Liver (tissue), 9 donors: ENCODE data around the gene FAM228B. TPM values are rescaled to one million over a fixed set of nuclear protein-coding genes. Genes with fewer than 3 reads are reported as not detected.

ENCODE experiments used
- DNase-seq: peaks from one replicate; pipeline ENCODE4 v3.0.0-alpha.2; 2017; ENCODE audit warnings: low spot score
- H3K27ac ChIP-seq, 2 donors: one replicate each; pipeline ENCODE4 v1.7.0; 2013; ENCODE audit warnings: inconsistent platforms in 2 of 2, low read length in 2 of 2, control low read depth in 1 of 2, low read depth in 1 of 2, mild to moderate bottlenecking in 1 of 2
- H3K27me3 ChIP-seq, 4 donors: one replicate each; pipeline versions ENCODE4 v1.6.1 to v1.7.0; 2013; ENCODE audit warnings: low read length in 3 of 4, inconsistent platforms in 1 of 4, mild to moderate bottlenecking in 1 of 4, moderate library complexity in 1 of 4; ENCODE audit not compliant: control insufficient read depth in 4 of 4, insufficient read depth in 4 of 4
- H3K36me3 ChIP-seq, 4 donors: one replicate each; pipeline versions ENCODE4 v1.6.1 to v1.7.0; 2013; ENCODE audit warnings: low read length in 3 of 4, mild to moderate bottlenecking in 3 of 4, low read depth in 1 of 4, moderate library complexity in 1 of 4; ENCODE audit not compliant: control insufficient read depth in 4 of 4, insufficient read depth in 3 of 4
- H3K4me1 ChIP-seq, 4 donors: one replicate each; pipeline versions ENCODE4 v1.6.1 to v1.7.0; 2013; ENCODE audit warnings: low read length in 3 of 4, mild to moderate bottlenecking in 3 of 4, moderate library complexity in 1 of 4; ENCODE audit not compliant: control insufficient read depth in 4 of 4, insufficient read depth in 4 of 4
- H3K4me3 ChIP-seq, 3 donors: one replicate each; pipeline versions ENCODE4 v1.6.1 to v1.7.0; 2013; ENCODE audit warnings: low read length in 3 of 3, control low read depth in 1 of 3, low read depth in 1 of 3, mild to moderate bottlenecking in 1 of 3
- H3K9ac ChIP-seq, 2 donors: one replicate each; pipeline ENCODE4 v1.7.0; 2013; ENCODE audit warnings: low read length in 2 of 2, mild to moderate bottlenecking in 2 of 2, moderate library complexity in 2 of 2, control low read depth in 1 of 2, low read depth in 1 of 2
- H3K9me3 ChIP-seq, 4 donors: one replicate each; pipeline versions ENCODE4 v1.6.1 to v1.7.0; 2013; ENCODE audit warnings: low read length in 3 of 4; ENCODE audit not compliant: control insufficient read depth in 4 of 4
- ATF3 ChIP-seq: IDR thresholded peaks from 2 replicates; pipeline ENCODE4 v1.6.1; 2016; ENCODE audit warnings: antibody characterized with exemption
- CTCF ChIP-seq: fragments of 150-350 bp; IDR thresholded peaks from 2 replicates; pipeline ENCODE4 v1.5.1; 2017; ENCODE audit warnings: improper control_type of control experiment, low read depth, low read length; ENCODE audit not compliant: missing input control
- EGR1 ChIP-seq, 2 donors: IDR thresholded peaks; 2 replicates each; pipeline ENCODE4 v1.6.1; 2016 to 2018; ENCODE audit warnings: antibody characterized with exemption in 2 of 2, low read depth in 2 of 2
- FOXA1 ChIP-seq: IDR thresholded peaks from 2 replicates; pipeline ENCODE4 v1.6.1; 2016; ENCODE audit warnings: antibody characterized with exemption
- FOXA2 ChIP-seq: IDR thresholded peaks from 2 replicates; pipeline ENCODE4 v1.6.1; 2016; ENCODE audit warnings: antibody characterized with exemption
- GABPA ChIP-seq, 2 donors: IDR thresholded peaks in 1 of 2; conservative IDR thresholded peaks in 1 of 2; 2 replicates each; pipeline ENCODE4 v1.6.1; 2016; ENCODE audit warnings: antibody characterized with exemption in 2 of 2, mild to moderate bottlenecking in 1 of 2, moderate library complexity in 1 of 2
- HNF4A ChIP-seq, 2 donors: conservative IDR thresholded peaks; 2 replicates each; pipeline ENCODE4 v1.6.1; 2016; ENCODE audit warnings: antibody characterized with exemption in 2 of 2, mild to moderate bottlenecking in 2 of 2
- HNF4G ChIP-seq: IDR thresholded peaks from 2 replicates; pipeline ENCODE4 v1.6.1; 2016; ENCODE audit warnings: antibody characterized with exemption
- JUND ChIP-seq, 2 donors: IDR thresholded peaks; 2 replicates each; pipeline ENCODE4 v1.6.1; 2016; ENCODE audit warnings: antibody characterized with exemption in 2 of 2
- NR2F2 ChIP-seq: IDR thresholded peaks from 2 replicates; pipeline ENCODE4 v1.6.1; 2016; ENCODE audit warnings: antibody characterized with exemption
- RAD21 ChIP-seq, 2 donors: IDR thresholded peaks; 2 replicates each; pipeline ENCODE4 v1.6.1; 2016; ENCODE audit warnings: antibody characterized with exemption in 2 of 2, mild to moderate bottlenecking in 2 of 2
- RXRA ChIP-seq, 2 donors: IDR thresholded peaks; 2 replicates each; pipeline ENCODE4 v1.6.1; 2017 to 2018; ENCODE audit warnings: antibody characterized with exemption in 2 of 2, mild to moderate bottlenecking in 1 of 2
- SP1 ChIP-seq: IDR thresholded peaks from 2 replicates; pipeline ENCODE4 v1.6.1; 2018; ENCODE audit warnings: antibody characterized with exemption, mild to moderate bottlenecking
- TAF1 ChIP-seq: conservative IDR thresholded peaks from 2 replicates; pipeline ENCODE4 v1.6.1; 2016; ENCODE audit warnings: antibody characterized with exemption, mild to moderate bottlenecking
- YY1 ChIP-seq: IDR thresholded peaks from 2 replicates; pipeline ENCODE4 v1.6.1; 2016; ENCODE audit warnings: antibody characterized with exemption, mild to moderate bottlenecking
- WGBS: extraction: QIAGEN DNeasy Blood & Tissue Kit; methylation state at CpG from one replicate; pipeline ENCODE4 v1.1.7; 2013; 5-methylcytosine and 5-hydroxymethylcytosine counted together
- polyA plus RNA-seq, 2 donors: library from polyadenylated mRNA; stranded (reverse) in 1 of 2; unstranded in 1 of 2; fragments of 200-250 nt in 1 of 2; fragments of >200 nt in 1 of 2; fragmentation: Nextera tagmentation in 1 of 2; extraction: Ambion mirVana in 1 of 2; gene quantifications; one replicate each; pipeline versions ENCODE4 v1.2.1 to v1.2.3, GENCODE V29; 2013 to 2015
- total RNA-seq, 2 donors: library from RNA; depleted of rRNA; stranded (reverse); fragments of >200 nt; gene quantifications; one replicate each; pipeline ENCODE4 v1.2.3, GENCODE V29; 2014
- TF ChIP-seq, protein P1 (sequence below): IDR thresholded peaks from 2 replicates; pipeline ENCODE4 v1.6.1; 2016; ENCODE audit warnings: antibody characterized with exemption
- TF ChIP-seq, protein P2 (sequence below): IDR thresholded peaks from 2 replicates; pipeline ENCODE4 v1.6.1; 2016; ENCODE audit warnings: antibody characterized with exemption
- TF ChIP-seq, protein P3 (sequence below): IDR thresholded peaks from 2 replicates; pipeline ENCODE4 v1.6.1; 2016; ENCODE audit warnings: antibody characterized with exemption, mild to moderate bottlenecking
- donor health status: healthy.
- donor health status: healthy.
- donor health status: healthy.
- donor health status: healthy.
- donor health status: healthy.

The FAM228B gene
- total and polyA plus RNA-seq, 4 donors: 0.68 to 4.2 (median 3.8) TPM

DNA sequence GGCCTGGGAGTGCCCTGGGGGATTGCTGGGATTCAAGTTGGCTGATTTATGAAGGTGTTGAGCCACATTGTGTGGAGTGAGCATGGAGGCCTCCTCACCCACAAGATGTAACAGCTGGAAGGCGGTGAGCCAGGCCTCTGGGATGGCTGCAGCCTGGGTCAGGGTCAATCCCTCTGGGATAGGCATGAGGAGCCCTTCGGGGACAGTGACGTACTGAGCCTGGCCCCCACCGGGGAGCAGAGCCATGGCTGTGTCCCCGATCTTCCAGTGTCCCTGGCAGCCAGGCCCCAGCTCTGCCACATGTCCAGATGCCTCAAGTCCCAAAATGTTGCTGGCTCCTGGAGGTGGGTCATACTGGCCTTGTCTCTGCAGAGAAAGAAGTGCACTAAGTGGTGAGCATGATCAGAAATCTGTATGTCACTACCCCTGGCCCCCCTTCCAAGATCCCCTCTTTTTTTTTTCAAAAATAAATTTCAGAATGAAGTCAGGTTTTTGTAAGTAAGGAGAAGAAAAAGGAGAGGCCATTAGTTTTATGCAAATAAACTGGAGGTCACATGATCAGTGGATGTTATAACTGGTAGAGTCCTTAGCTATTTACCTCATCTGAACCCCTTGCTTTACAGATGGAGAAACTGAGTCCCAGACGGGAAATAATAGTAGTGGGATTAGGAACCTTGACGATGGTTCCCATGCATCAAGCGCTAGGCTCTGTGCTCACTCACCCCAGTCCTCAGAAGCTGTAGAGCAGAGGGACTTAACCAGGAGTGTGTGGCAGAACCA lies 40.3 kb upstream of the FAM228B start:
- Histone ChIP-seq H3K9ac (no peak overlapping the region), H3K4me1 (peaks cover 0 to 21% (median 15%) of the 10 kb centered on the region in 4 donors), H3K4me3 (no peak overlapping the region), H3K27ac (no peak overlapping the region), H3K36me3 (peaks cover 0 to 2% (median 0%) of the 10 kb centered on the region in 4 donors), H3K9me3 (no peaks in the 10 kb centered on the region), H3K27me3 (no peaks in the 10 kb centered on the region)
- TF ChIP-seq HNF4G: no peak
- no peak for TF ChIP-seq GABPA (IDR thresholded peaks at IDR 0.05 in 1 of 2, conservative IDR thresholded peaks at IDR 0.05 in 1 of 2)
- TF ChIP-seq RXRA (IDR thresholded peaks at IDR 0.05): no peak
- TF ChIP-seq, protein P1, sequence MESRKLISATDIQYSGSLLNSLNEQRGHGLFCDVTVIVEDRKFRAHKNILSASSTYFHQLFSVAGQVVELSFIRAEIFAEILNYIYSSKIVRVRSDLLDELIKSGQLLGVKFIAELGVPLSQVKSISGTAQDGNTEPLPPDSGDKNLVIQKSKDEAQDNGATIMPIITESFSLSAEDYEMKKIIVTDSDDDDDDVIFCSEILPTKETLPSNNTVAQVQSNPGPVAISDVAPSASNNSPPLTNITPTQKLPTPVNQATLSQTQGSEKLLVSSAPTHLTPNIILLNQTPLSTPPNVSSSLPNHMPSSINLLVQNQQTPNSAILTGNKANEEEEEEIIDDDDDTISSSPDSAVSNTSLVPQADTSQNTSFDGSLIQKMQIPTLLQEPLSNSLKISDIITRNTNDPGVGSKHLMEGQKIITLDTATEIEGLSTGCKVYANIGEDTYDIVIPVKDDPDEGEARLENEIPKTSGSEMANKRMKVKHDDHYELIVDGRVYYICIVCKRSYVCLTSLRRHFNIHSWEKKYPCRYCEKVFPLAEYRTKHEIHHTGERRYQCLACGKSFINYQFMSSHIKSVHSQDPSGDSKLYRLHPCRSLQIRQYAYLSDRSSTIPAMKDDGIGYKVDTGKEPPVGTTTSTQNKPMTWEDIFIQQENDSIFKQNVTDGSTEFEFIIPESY: no peak
- no peak for TF ChIP-seq JUND (IDR thresholded peaks at IDR 0.05)
- no peak for TF ChIP-seq FOXA1
- no peak for TF ChIP-seq RAD21 (IDR thresholded peaks at IDR 0.05)
- TF ChIP-seq SP1: no peak
- no peak for TF ChIP-seq YY1
- no peak for TF ChIP-seq TAF1
- no peak for TF ChIP-seq ATF3
- no peak for TF ChIP-seq HNF4A (conservative IDR thresholded peaks at IDR 0.05)
- TF ChIP-seq CTCF: no peak
- TF ChIP-seq FOXA2: no peak
- TF ChIP-seq NR2F2: no peak
- TF ChIP-seq, protein P2, sequence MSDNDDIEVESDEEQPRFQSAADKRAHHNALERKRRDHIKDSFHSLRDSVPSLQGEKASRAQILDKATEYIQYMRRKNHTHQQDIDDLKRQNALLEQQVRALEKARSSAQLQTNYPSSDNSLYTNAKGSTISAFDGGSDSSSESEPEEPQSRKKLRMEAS: no peak
- TF ChIP-seq, protein P3, sequence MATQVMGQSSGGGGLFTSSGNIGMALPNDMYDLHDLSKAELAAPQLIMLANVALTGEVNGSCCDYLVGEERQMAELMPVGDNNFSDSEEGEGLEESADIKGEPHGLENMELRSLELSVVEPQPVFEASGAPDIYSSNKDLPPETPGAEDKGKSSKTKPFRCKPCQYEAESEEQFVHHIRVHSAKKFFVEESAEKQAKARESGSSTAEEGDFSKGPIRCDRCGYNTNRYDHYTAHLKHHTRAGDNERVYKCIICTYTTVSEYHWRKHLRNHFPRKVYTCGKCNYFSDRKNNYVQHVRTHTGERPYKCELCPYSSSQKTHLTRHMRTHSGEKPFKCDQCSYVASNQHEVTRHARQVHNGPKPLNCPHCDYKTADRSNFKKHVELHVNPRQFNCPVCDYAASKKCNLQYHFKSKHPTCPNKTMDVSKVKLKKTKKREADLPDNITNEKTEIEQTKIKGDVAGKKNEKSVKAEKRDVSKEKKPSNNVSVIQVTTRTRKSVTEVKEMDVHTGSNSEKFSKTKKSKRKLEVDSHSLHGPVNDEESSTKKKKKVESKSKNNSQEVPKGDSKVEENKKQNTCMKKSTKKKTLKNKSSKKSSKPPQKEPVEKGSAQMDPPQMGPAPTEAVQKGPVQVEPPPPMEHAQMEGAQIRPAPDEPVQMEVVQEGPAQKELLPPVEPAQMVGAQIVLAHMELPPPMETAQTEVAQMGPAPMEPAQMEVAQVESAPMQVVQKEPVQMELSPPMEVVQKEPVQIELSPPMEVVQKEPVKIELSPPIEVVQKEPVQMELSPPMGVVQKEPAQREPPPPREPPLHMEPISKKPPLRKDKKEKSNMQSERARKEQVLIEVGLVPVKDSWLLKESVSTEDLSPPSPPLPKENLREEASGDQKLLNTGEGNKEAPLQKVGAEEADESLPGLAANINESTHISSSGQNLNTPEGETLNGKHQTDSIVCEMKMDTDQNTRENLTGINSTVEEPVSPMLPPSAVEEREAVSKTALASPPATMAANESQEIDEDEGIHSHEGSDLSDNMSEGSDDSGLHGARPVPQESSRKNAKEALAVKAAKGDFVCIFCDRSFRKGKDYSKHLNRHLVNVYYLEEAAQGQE: no peak
- no peak for TF ChIP-seq EGR1 (IDR thresholded peaks at IDR 0.05; ENCODE audit: low read depth in 2 of 2)
- no peak for DNase-seq
- 94% methylated on average over 8 of the region's 8 CpGs for WGBS
